Right ventricle myocardium inferior (tissue), 1 donor: ENCODE data around the gene ZNF827. TPM values are rescaled to one million over a fixed set of nuclear protein-coding genes. Genes with fewer than 3 reads are reported as not detected.

Experiments
- ATAC-seq: fragments of 200-7000 bp; cut with Tn5 transposase; one replicate; pipeline ENCODE4 v1.9.1; 2020; ENCODE audit warnings: mild to moderate bottlenecking, moderate library complexity
- DNase-seq: peaks from one replicate; pipeline ENCODE4 v3.0.0; 2021; ENCODE audit errors: missing footprints
- intact Hi-C: fragments of 100-400 bp; cut with DNase I; formaldehyde crosslinking; loops from one replicate; pipeline ENCODE4 v1.11.0; 2022
- total RNA-seq: library from RNA; stranded (reverse); fragmentation: NEBNext Ultra II Directional; extraction: Animal tissue kit (Norgen Biotek cat#: 25700); gene quantifications from one replicate; pipeline ENCODE4 v1.2.1, GENCODE V29; 2021
- donor health status: DM: no; HTN: yes; CAD: no; lungs with severe emphysema.

Gene ZNF827
- total RNA-seq, 1 donor from 2014 or later: 11.9 TPM

GRCh38 chr4:145791988-145792387 is 146.6 kb downstream of the ZNF827 start:
- peak; percentile 71 for ATAC-seq
- DNase-seq: no peak
- intact Hi-C loops: no loop called here

- ATAC-seq (no peak), DNase-seq (no peak)
- intact Hi-C loops: no loop called here
Measured at GRCh38 chr4:145788755-145789154, 149.9 kb downstream of the ZNF827 start.

- intact Hi-C loops: no loop called here
Measured at GRCh38 chr4:145786830-145787229, 151.8 kb downstream of the ZNF827 start.

GRCh38 chr4:145786261-145786660 is 152.4 kb downstream of the ZNF827 start:
- DNase-seq: no peak
- intact Hi-C loops: no loop called here
- ATAC-seq: no peak

More at GRCh38 chr4:145786830-145787229, 151.8 kb downstream of the ZNF827 start:
- no peak for ATAC-seq
- DNase-seq: no peak

GRCh38 chr4:145785391-145786008 is 153.1 kb downstream of the ZNF827 start:
- ATAC-seq (no peak), DNase-seq (no peak)
- intact Hi-C loops: no loop called here

- no peak for DNase-seq
- intact Hi-C loops: no loop called here
- ATAC-seq: no peak
Measured at GRCh38 chr4:145784036-145784435, 154.6 kb downstream of the ZNF827 start.

GRCh38 chr4:145782756-145783155 is 155.9 kb downstream of the ZNF827 start:
- no peak for ATAC-seq
- intact Hi-C loops: no loop called here
- DNase-seq: no peak

GRCh38 chr4:145781351-145781750 is 157.3 kb downstream of the ZNF827 start:
- DNase-seq: no peak
- intact Hi-C loops: no loop called here
- no peak for ATAC-seq

- DNase-seq (no peak), ATAC-seq (no peak)
- intact Hi-C loops: no loop called here
Measured at GRCh38 chr4:145779319-145779801, 159.3 kb downstream of the ZNF827 start.

GRCh38 chr4:145776208-145776607 is 162.4 kb downstream of the ZNF827 start:
- no peak for DNase-seq
- intact Hi-C loops: no loop called here
- ATAC-seq: no peak

GRCh38 chr4:145775406-145775805 is 163.2 kb downstream of the ZNF827 start:
- no peak for ATAC-seq
- intact Hi-C loops: loop anchor here (2.0 kb wide), 1 partner anchor 15 kb away; no protein-coding TSS in a partner anchor
- DNase-seq: no peak

- ATAC-seq (no peak), DNase-seq (no peak)
- intact Hi-C loops: loop anchor here (2.0 kb wide), 1 partner anchor 14 kb away; no protein-coding TSS in a partner anchor
Measured at GRCh38 chr4:145774473-145774872, 164.2 kb downstream of the ZNF827 start.

GRCh38 chr4:145773581-145774234 is 164.9 kb downstream of the ZNF827 start:
- peak; percentile 91 for ATAC-seq

GRCh38 chr4:145772347-145772746 is 166.3 kb downstream of the ZNF827 start:
- DNase-seq (no peak), ATAC-seq (no peak)
- intact Hi-C loops: no loop called here

More at GRCh38 chr4:145773581-145774234, 164.9 kb downstream of the ZNF827 start:
- intact Hi-C loops: loop anchor here (2.0 kb wide), 1 partner anchor 13 kb away; no protein-coding TSS in a partner anchor
- no peak for DNase-seq

GRCh38 chr4:145770124-145770523 is 168.5 kb downstream of the ZNF827 start:
- DNase-seq (no peak), ATAC-seq (no peak)
- intact Hi-C loops: no loop called here

- ATAC-seq: no peak
- intact Hi-C loops: no loop called here
- DNase-seq: no peak
Measured at GRCh38 chr4:145769450-145770037, 169.1 kb downstream of the ZNF827 start.

- DNase-seq: no peak
- intact Hi-C loops: no loop called here
- no peak for ATAC-seq
Measured at GRCh38 chr4:145766273-145766672, 172.3 kb downstream of the ZNF827 start.

- no peak for DNase-seq
- no peak for ATAC-seq
- intact Hi-C loops: no loop called here
Measured at GRCh38 chr4:145763399-145763798, 175.2 kb downstream of the ZNF827 start.

- DNase-seq: no peak
- intact Hi-C loops: no loop called here
- no peak for ATAC-seq
Measured at GRCh38 chr4:145762719-145763118, 175.9 kb downstream of the ZNF827 start.
